A673 (cell line): Measurements from ENCODE around the gene IFRD2. TPM values are rescaled to one million over a fixed set of nuclear protein-coding genes. Genes with fewer than 3 reads are reported as not detected.

Experiments
- BruUV-seq: library from RNA; stranded (reverse); fragments of 400-500 nt; replicated peaks from 2 replicates; lab custom pipeline; 2021; lab: Mats Ljungman, UMichigan
- CTCF ChIA-PET: fragments of 300-600 bp; sonication (Branson Sonifier 250); formaldehyde crosslinking; loops from one replicate; lab custom pipeline; 2022; ENCODE audit warnings: antibody characterized with exemption; lab: Charles Lee
- POLR2A ChIA-PET: fragments of 300-600 bp; sonication (Branson Sonifier 250); formaldehyde crosslinking; loops from one replicate; lab custom pipeline; 2022; ENCODE audit warnings: antibody characterized with exemption; ENCODE audit not compliant: low non-redundant PET; lab: Charles Lee
- DNase-seq: peaks from one replicate; pipeline ENCODE4 v3.0.0-alpha.2; 2015; ENCODE audit warnings: low spot score
- H3K27ac ChIP-seq: fragments of 200-600 bp; sonication (generic); 2 replicates; pipeline ENCODE4 v1.5.1; 2016; ENCODE audit warnings: mixed run types, low read depth, mild to moderate bottlenecking, mixed read lengths, antibody characterized with exemption, low read length; ENCODE audit not compliant: poor library complexity, severe bottlenecking
- H3K27me3 ChIP-seq: fragments of 200-600 bp; sonication (generic); replicated peaks from 2 replicates; pipeline ENCODE4 v1.6.1; 2017; ENCODE audit warnings: mixed run types, low read depth, mild to moderate bottlenecking, mixed read lengths, antibody characterized with exemption, low read length; ENCODE audit not compliant: insufficient read depth, poor library complexity
- H3K36me3 ChIP-seq: fragments of 200-600 bp; sonication (generic); 2 replicates; pipeline ENCODE4 v1.6.1; 2016; ENCODE audit warnings: mixed run types, mild to moderate bottlenecking, mixed read lengths, antibody characterized with exemption, low read length; ENCODE audit not compliant: insufficient read depth, poor library complexity, severe bottlenecking
- H3K4me1 ChIP-seq: fragments of 200-600 bp; sonication (generic); 2 replicates; pipeline ENCODE4 v1.6.1; 2017; ENCODE audit warnings: mixed run types, mild to moderate bottlenecking, mixed read lengths, antibody characterized with exemption, low read length; ENCODE audit not compliant: insufficient read depth, poor library complexity, severe bottlenecking
- H3K4me3 ChIP-seq: fragments of 200-600 bp; sonication (generic); 2 replicates; pipeline ENCODE4 v1.5.1; 2016; ENCODE audit warnings: low read depth, mixed run types, mild to moderate bottlenecking, mixed read lengths, low read length; ENCODE audit not compliant: poor library complexity, severe bottlenecking
- H3K9me3 ChIP-seq: fragments of 200-600 bp; sonication (generic); 2 replicates; pipeline ENCODE4 v1.6.1; 2016; ENCODE audit warnings: mixed run types, low read depth, mild to moderate bottlenecking, mixed read lengths, antibody characterized with exemption, low read length; ENCODE audit not compliant: poor library complexity, severe bottlenecking
- EZH2 ChIP-seq: fragments of 200-600 bp; sonication (generic); IDR thresholded peaks from 2 replicates; pipeline ENCODE4 v1.6.1; 2017; ENCODE audit warnings: borderline replicate concordance, low read depth, mild to moderate bottlenecking, mixed read lengths, antibody characterized with exemption, low read length; ENCODE audit not compliant: poor library complexity, severe bottlenecking
- intact Hi-C: fragments of 100-400 bp; cut with micrococcal nuclease; formaldehyde crosslinking; loops from one replicate; pipeline ENCODE4 v1.10.0; 2022; ENCODE audit not compliant: unreplicated experiment
- total RNA-seq: library from RNA; stranded (reverse); gene quantifications from 2 replicates; pipeline ENCODE4 v1.2.3, GENCODE V29; 2021
- TF ChIP-seq, protein P1 (sequence below): fragments of 300-800, 200-600 bp; sonication (generic); conservative IDR thresholded peaks from 2 replicates; pipeline ENCODE4 v1.5.1; 2017; ENCODE audit warnings: low read depth, mild to moderate bottlenecking, antibody characterized with exemption, low read length, moderate library complexity, mixed read lengths

IFRD2 gene
- total RNA-seq, 1 experiment from 2014 or later: 77.4 TPM

DNA sequence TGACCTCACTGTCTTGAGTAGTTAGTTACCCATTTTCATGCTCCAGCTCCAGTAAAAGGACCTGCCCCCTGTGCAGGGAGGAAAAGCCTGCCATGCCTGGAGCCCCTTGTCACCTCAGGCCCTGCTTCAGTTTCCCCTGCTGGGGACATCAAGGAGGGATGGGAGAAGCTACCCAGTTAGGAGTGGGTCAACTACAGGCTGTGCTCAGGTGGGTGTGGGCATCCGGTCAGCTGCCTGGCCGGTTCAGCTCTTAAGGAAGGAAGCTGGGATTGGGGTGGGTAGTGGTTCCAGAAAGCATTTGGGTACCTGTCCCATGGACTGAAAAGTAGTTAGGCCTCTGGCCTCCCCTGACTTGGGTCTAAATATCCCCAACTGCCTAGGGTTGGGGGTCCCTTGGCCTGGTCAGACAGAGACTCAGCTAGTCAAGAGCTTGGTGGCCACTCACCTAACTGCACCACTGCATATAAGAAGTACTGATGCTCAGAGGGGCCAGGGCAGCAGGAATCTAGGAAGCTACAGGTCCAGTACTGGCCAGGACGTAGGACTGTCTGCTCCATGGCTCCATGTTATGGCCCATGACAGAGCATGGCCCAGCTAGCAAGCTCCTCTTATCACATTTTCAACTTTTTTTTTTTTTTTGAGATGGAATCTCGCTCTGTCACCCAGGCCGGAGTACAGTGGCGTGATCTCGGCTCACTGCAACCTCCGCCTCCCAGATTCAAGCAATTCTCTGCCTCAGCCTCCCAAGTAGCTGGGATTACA is 12.8 kb downstream of the IFRD2 start:
- intact Hi-C loops: no loop called here
- DNase-seq: no peak

DNA sequence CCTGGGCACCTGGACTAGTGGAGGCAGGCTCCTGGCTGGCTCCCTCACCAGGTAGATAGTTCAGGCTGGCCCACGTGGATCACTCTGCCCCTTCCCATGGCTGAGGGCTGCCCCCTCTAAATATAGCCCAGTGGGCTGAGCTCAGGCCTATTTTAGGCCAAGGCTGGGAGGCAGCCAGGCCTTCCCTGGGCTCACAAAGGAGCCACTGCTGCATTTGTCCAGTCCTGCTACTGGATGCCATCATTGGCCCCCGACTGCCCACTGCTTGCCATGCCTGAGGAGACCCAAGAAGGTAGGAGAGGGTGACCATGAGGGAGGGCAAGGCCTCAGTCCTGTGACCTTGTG is 13.4 kb downstream of the IFRD2 start, which contains the start of gene LSMEM2:
LSMEM2 (plus strand) TSS at position 208 of the 345 bp plus-strand sequence; CDS start at position 235, 27 bp downstream.
- Histone ChIP-seq H3K36me3 (no peaks in the 10 kb centered on the region), H3K4me1 (no peaks in the 10 kb centered on the region), H3K27me3 (no peaks in the 10 kb centered on the region), H3K9me3 (no peaks in the 10 kb centered on the region), H3K4me3 (no peak within 1 kb of the TSS), H3K27ac (no peak within 1 kb of the TSS)
- CTCF ChIA-PET: no interaction called here
- intact Hi-C loops: no loop called here
- BruUV-seq: no TSS peak
- POLR2A ChIA-PET: no interaction called here
- TF ChIP-seq, protein P1, sequence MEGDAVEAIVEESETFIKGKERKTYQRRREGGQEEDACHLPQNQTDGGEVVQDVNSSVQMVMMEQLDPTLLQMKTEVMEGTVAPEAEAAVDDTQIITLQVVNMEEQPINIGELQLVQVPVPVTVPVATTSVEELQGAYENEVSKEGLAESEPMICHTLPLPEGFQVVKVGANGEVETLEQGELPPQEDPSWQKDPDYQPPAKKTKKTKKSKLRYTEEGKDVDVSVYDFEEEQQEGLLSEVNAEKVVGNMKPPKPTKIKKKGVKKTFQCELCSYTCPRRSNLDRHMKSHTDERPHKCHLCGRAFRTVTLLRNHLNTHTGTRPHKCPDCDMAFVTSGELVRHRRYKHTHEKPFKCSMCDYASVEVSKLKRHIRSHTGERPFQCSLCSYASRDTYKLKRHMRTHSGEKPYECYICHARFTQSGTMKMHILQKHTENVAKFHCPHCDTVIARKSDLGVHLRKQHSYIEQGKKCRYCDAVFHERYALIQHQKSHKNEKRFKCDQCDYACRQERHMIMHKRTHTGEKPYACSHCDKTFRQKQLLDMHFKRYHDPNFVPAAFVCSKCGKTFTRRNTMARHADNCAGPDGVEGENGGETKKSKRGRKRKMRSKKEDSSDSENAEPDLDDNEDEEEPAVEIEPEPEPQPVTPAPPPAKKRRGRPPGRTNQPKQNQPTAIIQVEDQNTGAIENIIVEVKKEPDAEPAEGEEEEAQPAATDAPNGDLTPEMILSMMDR: no peak
- TF ChIP-seq EZH2: no peak
- no peak for DNase-seq

More for the DNA sequence above, 12.8 kb downstream of the IFRD2 start:
- CTCF ChIA-PET: no interaction called here
- no TSS peak for BruUV-seq
- H3K9me3 ChIP-seq: no peaks in the 10 kb centered on the region
- no peak overlapping the region for H3K4me3 ChIP-seq
- H3K4me1 ChIP-seq: no peaks in the 10 kb centered on the region
- POLR2A ChIA-PET: no interaction called here
- no peak overlapping the region for H3K27ac ChIP-seq
- no peaks in the 10 kb centered on the region for H3K27me3 ChIP-seq
- no peak for TF ChIP-seq EZH2
- TF ChIP-seq, protein P1: no peak
- no peaks in the 10 kb centered on the region for H3K36me3 ChIP-seq

DNA sequence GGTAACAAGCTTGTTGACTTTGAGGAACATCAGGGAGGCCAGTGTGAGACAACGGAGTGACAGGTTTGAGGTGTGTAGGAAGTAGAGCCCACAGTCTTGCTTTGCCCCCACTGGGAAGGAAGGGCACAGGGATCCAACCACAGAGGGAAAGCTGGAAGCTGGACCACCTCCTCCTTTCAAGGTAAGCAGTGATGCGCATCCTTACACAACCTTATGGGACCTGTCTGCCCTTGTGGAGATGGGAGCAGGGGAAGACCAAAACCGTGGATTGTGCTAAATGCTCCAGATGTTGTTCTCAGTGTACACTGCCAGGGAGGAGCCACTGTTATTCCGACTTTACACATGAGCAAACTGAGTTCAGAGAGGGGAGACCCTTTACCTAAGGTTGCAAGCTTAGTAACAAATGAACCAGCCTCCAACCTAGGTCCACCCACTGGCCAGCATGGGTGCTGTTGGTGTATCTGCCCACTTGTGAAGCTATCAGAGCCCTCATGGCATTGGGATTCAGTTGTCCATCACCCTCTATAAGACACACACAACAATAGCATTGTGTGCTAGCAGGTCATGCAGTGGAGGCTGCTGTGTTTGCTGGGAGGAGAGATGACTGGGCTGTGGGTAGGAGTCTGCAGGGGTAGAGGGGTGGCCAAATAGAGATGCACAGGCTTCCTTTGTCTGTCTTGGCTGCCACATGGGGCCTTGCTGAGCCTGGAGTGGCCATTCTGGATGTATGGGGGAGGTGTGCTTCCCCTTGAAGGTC is 13.9 kb downstream of the IFRD2 start:
- no TSS peak for BruUV-seq
- no peak overlapping the region for H3K4me3 ChIP-seq
- no peak overlapping the region for H3K27ac ChIP-seq
- ChIA-PET POLR2A (no interaction called here), CTCF (no interaction called here)
- peaks cover 3% of the 10 kb centered on the region for H3K27me3 ChIP-seq
- intact Hi-C loops: no loop called here
- no peak for TF ChIP-seq EZH2
- TF ChIP-seq, protein P1: no peak
- no peak for DNase-seq
- H3K36me3 ChIP-seq: no peaks in the 10 kb centered on the region
- H3K4me1 ChIP-seq: no peaks in the 10 kb centered on the region
- H3K9me3 ChIP-seq: no peaks in the 10 kb centered on the region
